ENCODE data around the gene XCL1.

- TF ChIP-seq CTCF (conservative IDR thresholded peaks at IDR 0.05 in 1 of 2, IDR thresholded peaks at IDR 0.05 in 1 of 2; ENCODE audit: extremely low read depth in 1 of 2, insufficient read depth in 1 of 2, low read depth in 1 of 2, low read length in 2 of 2) (no peak), EZH2 (IDR thresholded peaks at IDR 0.05; ENCODE audit: borderline replicate concordance, low read length) (no peak)
Measured at GRCh38 chr1:168606096-168606495, 29.7 kb downstream of the XCL1 start.

Measured in mammary epithelial cell (primary cell).